IMR-90 (cell line): ENCODE results near the gene RAB1B. TPM values are rescaled to one million over a fixed set of nuclear protein-coding genes. Genes with fewer than 3 reads are reported as not detected.

Experiments
- ATAC-seq: fragments of 200-7000 bp; cut with Tn5 transposase; 2 replicates; pipeline ENCODE4 v1.9.1; 2020; ENCODE audit warnings: low read depth, mild to moderate bottlenecking, moderate library complexity
- BruUV-seq: library from RNA; stranded (reverse); fragments of 400-500 nt; replicated peaks from 2 replicates; lab custom pipeline; 2021; lab: Mats Ljungman, UMichigan
- CTCF ChIA-PET: fragments of 300-600 bp; formaldehyde crosslinking; extraction: SDS; loops from one replicate; lab custom pipeline; 2021; ENCODE audit warnings: antibody characterized with exemption; lab: Yijun Ruan, JAX
- POLR2A ChIA-PET: fragments of 300-600 bp; sonication (Branson Sonifier 250); formaldehyde crosslinking; loops from one replicate; lab custom pipeline; 2022; ENCODE audit warnings: antibody characterized with exemption; ENCODE audit not compliant: unreplicated experiment; lab: Charles Lee
- DNase-seq: peaks from one replicate; pipeline ENCODE4 v3.0.0; 2013
- H2AFZ ChIP-seq: replicated peaks from 2 replicates; pipeline ENCODE3; 2013; ENCODE audit warnings: low read length, mild to moderate bottlenecking; ENCODE audit not compliant: poor library complexity
- H2AK5ac ChIP-seq: 2 replicates; pipeline ENCODE4 v1.6.1; 2013; ENCODE audit warnings: low read depth, low read length, inconsistent platforms
- H2AK9ac ChIP-seq: replicated peaks from 2 replicates; pipeline ENCODE3; 2013; ENCODE audit warnings: mild to moderate bottlenecking, low read depth, low read length, moderate library complexity; ENCODE audit not compliant: poor library complexity
- H2BK120ac ChIP-seq: 2 replicates; pipeline ENCODE4 v1.6.1; 2013; ENCODE audit warnings: low read depth, low read length, inconsistent platforms
- H2BK15ac ChIP-seq: 3 replicates; pipeline ENCODE4 v1.6.1; 2013; ENCODE audit warnings: low read depth, low read length, inconsistent platforms
- H2BK20ac ChIP-seq: 2 replicates; pipeline ENCODE4 v1.6.1; 2013; ENCODE audit warnings: low read depth, mild to moderate bottlenecking, inconsistent platforms, low read length, moderate library complexity
- H2BK5ac ChIP-seq: 2 replicates; pipeline ENCODE4 v1.6.1; 2013; ENCODE audit warnings: mild to moderate bottlenecking, low read depth, low read length, inconsistent platforms; ENCODE audit not compliant: poor library complexity, severe bottlenecking
- H3K14ac ChIP-seq: replicated peaks from 2 replicates; pipeline ENCODE4 v1.6.1; 2013; ENCODE audit warnings: low read depth, low read length, inconsistent platforms
- H3K18ac ChIP-seq: 2 replicates; pipeline ENCODE4 v1.6.1; 2013; ENCODE audit warnings: low read depth, low read length, control low read depth
- H3K23ac ChIP-seq: 2 replicates; pipeline ENCODE4 v1.6.1; 2013; ENCODE audit warnings: low read depth, low read length, inconsistent platforms
- H3K27ac ChIP-seq: 2 replicates; pipeline ENCODE4 v1.5.1; 2013; ENCODE audit warnings: mild to moderate bottlenecking, control low read depth, low read length; ENCODE audit not compliant: insufficient read depth
- H3K27me3 ChIP-seq: 2 replicates; pipeline ENCODE4 v1.6.1; 2013; ENCODE audit warnings: low read length; ENCODE audit not compliant: control insufficient read depth, insufficient read depth
- H3K36me3 ChIP-seq: 2 replicates; pipeline ENCODE4 v1.6.1; 2013; ENCODE audit warnings: low read length, mixed read lengths; ENCODE audit not compliant: control insufficient read depth, insufficient read depth
- H3K4ac ChIP-seq: 2 replicates; pipeline ENCODE4 v1.6.1; 2013; ENCODE audit warnings: low read depth, low read length, inconsistent platforms
- H3K4me1 ChIP-seq: 2 replicates; pipeline ENCODE4 v1.6.1; 2013; ENCODE audit warnings: low read length, mixed read lengths; ENCODE audit not compliant: control insufficient read depth, insufficient read depth
- H3K4me2 ChIP-seq: 2 replicates; pipeline ENCODE4 v1.6.1; 2013; ENCODE audit warnings: low read depth, mild to moderate bottlenecking, control low read depth, low read length, moderate library complexity
- H3K4me3 ChIP-seq: 2 replicates; pipeline ENCODE4 v1.5.1; 2013; ENCODE audit warnings: low read depth, mild to moderate bottlenecking, control low read depth, low read length, moderate library complexity; ENCODE audit not compliant: insufficient read depth
- H3K56ac ChIP-seq: 2 replicates; pipeline ENCODE4 v1.6.1; 2013; ENCODE audit warnings: low read length, inconsistent platforms; ENCODE audit not compliant: insufficient read depth; ENCODE audit errors: extremely low read depth
- H3K79me1 ChIP-seq, 2 experiments: 2 replicates each; pipeline ENCODE4 v1.6.1; 2013; ENCODE audit warnings: low read length in 2 of 2, inconsistent platforms in 1 of 2, low read depth in 1 of 2
- H3K9ac ChIP-seq: 2 replicates; pipeline ENCODE4 v1.6.1; 2013; ENCODE audit warnings: low read depth, low read length, control low read depth
- H3K9me1 ChIP-seq: 2 replicates; pipeline ENCODE4 v1.6.1; 2013; ENCODE audit warnings: low read length, inconsistent platforms; ENCODE audit not compliant: insufficient read depth
- H3K9me3 ChIP-seq: 2 replicates; pipeline ENCODE4 v1.6.1; 2013; ENCODE audit warnings: low read length; ENCODE audit not compliant: control insufficient read depth, insufficient read depth
- H4K20me1 ChIP-seq: 2 replicates; pipeline ENCODE4 v1.6.1; 2013; ENCODE audit warnings: low read length, inconsistent platforms; ENCODE audit not compliant: insufficient read depth
- H4K5ac ChIP-seq: 2 replicates; pipeline ENCODE4 v1.6.1; 2013; ENCODE audit warnings: mild to moderate bottlenecking, low read depth, low read length, control low read depth
- H4K8ac ChIP-seq, 2 experiments: 2 replicates each; pipeline ENCODE4 v1.6.1; 2013; ENCODE audit warnings: low read depth in 2 of 2, low read length in 2 of 2, control low read depth in 1 of 2, inconsistent platforms in 1 of 2
- H4K91ac ChIP-seq: 2 replicates; pipeline ENCODE4 v1.6.1; 2013; ENCODE audit warnings: low read depth, low read length, inconsistent platforms; ENCODE audit not compliant: insufficient read depth
- CTCF ChIP-seq: conservative IDR thresholded peaks from 2 replicates; pipeline ENCODE4 v1.5.1; 2012; ENCODE audit warnings: mild to moderate bottlenecking, low read depth, low read length, improper control_type of control experiment
- ELK1 ChIP-seq: fragments of 150-350 bp; IDR thresholded peaks from 2 replicates; pipeline ENCODE4 v1.6.1; 2016; ENCODE audit warnings: low read depth, mild to moderate bottlenecking, low read length, moderate library complexity, borderline replicate concordance
- FOS ChIP-seq: fragments of 150-350 bp; IDR thresholded peaks from 2 replicates; pipeline ENCODE4 v1.6.1; 2016; ENCODE audit warnings: low read depth, low read length
- MAFK ChIP-seq: IDR thresholded peaks from 2 replicates; pipeline ENCODE4 v1.6.1; 2012; ENCODE audit warnings: low read depth, low read length, improper control_type of control experiment
- MAZ ChIP-seq: IDR thresholded peaks from 2 replicates; pipeline ENCODE4 v1.6.1; 2012; ENCODE audit warnings: low read depth, mild to moderate bottlenecking, low read length, improper control_type of control experiment, moderate library complexity, borderline replicate concordance
- MXI1 ChIP-seq: IDR thresholded peaks from 2 replicates; pipeline ENCODE4 v1.6.1; 2012; ENCODE audit warnings: low read depth, mild to moderate bottlenecking, low read length, moderate library complexity, borderline replicate concordance
- RAD21 ChIP-seq: IDR thresholded peaks from 2 replicates; pipeline ENCODE4 v1.6.1; 2012; ENCODE audit warnings: low read length, improper control_type of control experiment
- RCOR1 ChIP-seq: IDR thresholded peaks from 2 replicates; pipeline ENCODE4 v1.6.1; 2012; ENCODE audit warnings: mild to moderate bottlenecking, low read length, improper control_type of control experiment; ENCODE audit not compliant: insufficient replicate concordance
- RFX5 ChIP-seq: IDR thresholded peaks from 2 replicates; pipeline ENCODE4 v1.8.0; 2012; ENCODE audit warnings: low read depth, mild to moderate bottlenecking, low read length, moderate library complexity
- USF2 ChIP-seq: fragments of 150-350 bp; IDR thresholded peaks from 2 replicates; pipeline ENCODE4 v1.6.1; 2017; ENCODE audit warnings: mild to moderate bottlenecking, antibody characterized with exemption, low read length, low read depth
- WGBS, 2 experiments: methylation state at CpG; one replicate each; pipeline versions ENCODE4 v1.1.5 to v1.1.7; 2013; ENCODE audit warnings: missing lambda C conversion rate in 2 of 2; ENCODE audit not compliant: insufficient read length in 1 of 2; ENCODE audit errors: extremely low coverage in 2 of 2; 5-methylcytosine and 5-hydroxymethylcytosine counted together
- dilution Hi-C: fragments of 300-500 bp; cut with HindIII; formaldehyde crosslinking; loops from one replicate; pipeline ENCODE4 v1.14.3; 2018; ENCODE audit warnings: low sequenced_read_pairs; ENCODE audit not compliant: unreplicated experiment
- in situ Hi-C: fragments of 300-500 bp; cut with MboI; formaldehyde crosslinking; loops from 3 replicates; pipeline ENCODE4 v1.14.3; 2019; ENCODE audit warnings: low sequenced_read_pairs, inconsistent platforms, mixed read lengths
- intact Hi-C: fragments of 100-400 bp; cut with micrococcal nuclease; formaldehyde crosslinking; loops from 2 replicates; pipeline ENCODE4 v1.10.0; 2022
- polyA plus RNA-seq, 3 experiments: library from polyadenylated mRNA; depleted of rRNA; stranded (reverse); fragments of >200 nt; gene quantifications; 2 replicates each; pipeline ENCODE4 v1.2.3, GENCODE V29; 2012; ENCODE audit warnings: low replicate concordance in 1 of 3
- total RNA-seq: library from RNA; depleted of rRNA; stranded (reverse); fragments of >200 nt; gene quantifications from 2 replicates; pipeline ENCODE4 v1.2.3, GENCODE V29; 2012

The RAB1B gene
- total and polyA plus RNA-seq, 2 of the 4 experiments (the other 2 are of a cell fraction): 83.7 to 248 TPM

GRCh38 chr11:66299186-66299585, 30.7 kb downstream of the RAB1B start:
- ChIA-PET CTCF (interaction anchor here (1.6 kb wide), 1 partner anchor 12 kb away, joined by 5 read pairs; no protein-coding TSS in a partner anchor), POLR2A (no interaction called here)
- H3K4me1 ChIP-seq: no peaks in the 10 kb centered on the region
- H2BK20ac ChIP-seq: no peak overlapping the region
- DNase-seq (no peak), ATAC-seq (no peak)
- TF ChIP-seq RCOR1 (no peak), ELK1 (no peak), FOS (no peak), MAFK (no peak), RFX5 (no peak), CTCF (no peak), MAZ (no peak), MXI1 (no peak), RAD21 (no peak), USF2 (no peak)
- H3K79me1 ChIP-seq: no peaks in the 10 kb centered on the region
- no peak overlapping the region for H2BK5ac ChIP-seq
- WGBS, 2 experiments: 100% methylated on average over 1 of the region's 3 CpGs; no CpG with 5 or more reads in 1 of the 2 experiments
- no peak overlapping the region for H3K9ac ChIP-seq
- dilution Hi-C loops (no loop called here), in situ Hi-C loops (no loop called here), intact Hi-C loops (no loop called here)
- H2AFZ ChIP-seq: no peak overlapping the region
- no peak overlapping the region for H2AK9ac ChIP-seq
- no peaks in the 10 kb centered on the region for H3K9me3 ChIP-seq
- no peak overlapping the region for H4K8ac ChIP-seq
- no peak overlapping the region for H2AK5ac ChIP-seq
- H2BK120ac ChIP-seq: no peak overlapping the region
- no peak overlapping the region for H3K23ac ChIP-seq
- H3K27me3 ChIP-seq: peaks cover 21% of the 10 kb centered on the region
- no peaks in the 10 kb centered on the region; the same call in 1 of the 2 replicates for H3K9me1 ChIP-seq
- H3K14ac ChIP-seq: no peak overlapping the region
- H4K5ac ChIP-seq: no peak overlapping the region
- no peak overlapping the region for H3K4me3 ChIP-seq
- H4K91ac ChIP-seq: no peak overlapping the region
- H3K36me3 ChIP-seq: no peaks in the 10 kb centered on the region
- no peak overlapping the region for H3K18ac ChIP-seq
- H3K27ac ChIP-seq: no peak overlapping the region
- no peaks in the 10 kb centered on the region for H4K20me1 ChIP-seq
- H3K4me2 ChIP-seq: no peak overlapping the region
- no peak overlapping the region for H2BK15ac ChIP-seq
- H3K4ac ChIP-seq: no peak overlapping the region
- no peak overlapping the region for H3K56ac ChIP-seq
- BruUV-seq: no TSS peak
